NCI-H2029 treated with DMSO at 0.1 percent for 48 hours (cell line): ENCODE results near the gene UBE2G2.
A peak's percentile ranks its signal among the peaks of the same experiment; 100 is the strongest.

Source experiments
- DNase-seq: peaks from one replicate; lab custom pipeline; 2025; lab: John Stamatoyannopoulos, UW

Gene UBE2G2

GRCh38 chr21:44815225-44815624 is 13.6 kb upstream of the UBE2G2 start:
- no peak for DNase-seq

GRCh38 chr21:44814498-44815023 is 12.9 kb upstream of the UBE2G2 start:
- no peak for DNase-seq

GRCh38 chr21:44813727-44814126 is 12.1 kb upstream of the UBE2G2 start:
- DNase-seq: no peak

GRCh38 chr21:44813149-44813548 is 11.5 kb upstream of the UBE2G2 start:
- no peak for DNase-seq

GRCh38 chr21:44812640-44813039 is 11.0 kb upstream of the UBE2G2 start:
- no peak for DNase-seq

GRCh38 chr21:44810779-44811178 is 9.2 kb upstream of the UBE2G2 start:
- DNase-seq: no peak

- DNase-seq: no peak
Observed at GRCh38 chr21:44805859-44806258, 4.2 kb upstream of the UBE2G2 start.

- no peak for DNase-seq
Observed at GRCh38 chr21:44805226-44805625, 3.6 kb upstream of the UBE2G2 start.

GRCh38 chr21:44804762-44805161 is 3.1 kb upstream of the UBE2G2 start:
- DNase-seq: no peak

GRCh38 chr21:44803651-44804050 is 2.0 kb upstream of the UBE2G2 start:
- DNase-seq: no peak

GRCh38 chr21:44802396-44803153 is 955 bp upstream of the UBE2G2 start:
- DNase-seq: no peak

- DNase-seq: no peak
Observed at GRCh38 chr21:44800971-44801467, 601 bp downstream of the UBE2G2 start.

- no peak for DNase-seq
Observed at GRCh38 chr21:44800103-44800502, 1.5 kb downstream of the UBE2G2 start.

- no peak for DNase-seq
Observed at GRCh38 chr21:44799646-44800045, 2.0 kb downstream of the UBE2G2 start.

GRCh38 chr21:44797775-44798174 is 3.8 kb downstream of the UBE2G2 start:
- DNase-seq: no peak

GRCh38 chr21:44795342-44795741 is 6.3 kb downstream of the UBE2G2 start:
- DNase-seq: no peak

GRCh38 chr21:44793592-44794374 is 7.8 kb downstream of the UBE2G2 start:
- no peak for DNase-seq

- DNase-seq: peak; percentile 53
Observed at GRCh38 chr21:44792702-44793591, 8.7 kb downstream of the UBE2G2 start.

GRCh38 chr21:44791993-44792392 is 9.6 kb downstream of the UBE2G2 start:
- no peak for DNase-seq

GRCh38 chr21:44791246-44791645 is 10.4 kb downstream of the UBE2G2 start:
- DNase-seq: no peak

GRCh38 chr21:44790368-44790767 is 11.3 kb downstream of the UBE2G2 start:
- DNase-seq: no peak

GRCh38 chr21:44789880-44790279 is 11.7 kb downstream of the UBE2G2 start:
- no peak for DNase-seq
